HL-60 (cell line): ENCODE results near the gene RAB1A.

ENCODE experiments used
- POLR2AphosphoS5 ChIP-seq: IDR thresholded peaks from 2 replicates; pipeline ENCODE4 v1.6.1; 2012; ENCODE audit warnings: low read depth
- TF ChIP-seq, protein P1 (sequence below): IDR thresholded peaks from one replicate; pipeline ENCODE4 v1.5.1; 2011; ENCODE audit warnings: low read length, control low read depth, inconsistent platforms; ENCODE audit not compliant: insufficient read depth
- TF ChIP-seq, protein P2 (sequence below): IDR thresholded peaks from 2 replicates; pipeline ENCODE4 v1.6.1; 2012; ENCODE audit warnings: low read depth; ENCODE audit not compliant: insufficient replicate concordance

DNA sequence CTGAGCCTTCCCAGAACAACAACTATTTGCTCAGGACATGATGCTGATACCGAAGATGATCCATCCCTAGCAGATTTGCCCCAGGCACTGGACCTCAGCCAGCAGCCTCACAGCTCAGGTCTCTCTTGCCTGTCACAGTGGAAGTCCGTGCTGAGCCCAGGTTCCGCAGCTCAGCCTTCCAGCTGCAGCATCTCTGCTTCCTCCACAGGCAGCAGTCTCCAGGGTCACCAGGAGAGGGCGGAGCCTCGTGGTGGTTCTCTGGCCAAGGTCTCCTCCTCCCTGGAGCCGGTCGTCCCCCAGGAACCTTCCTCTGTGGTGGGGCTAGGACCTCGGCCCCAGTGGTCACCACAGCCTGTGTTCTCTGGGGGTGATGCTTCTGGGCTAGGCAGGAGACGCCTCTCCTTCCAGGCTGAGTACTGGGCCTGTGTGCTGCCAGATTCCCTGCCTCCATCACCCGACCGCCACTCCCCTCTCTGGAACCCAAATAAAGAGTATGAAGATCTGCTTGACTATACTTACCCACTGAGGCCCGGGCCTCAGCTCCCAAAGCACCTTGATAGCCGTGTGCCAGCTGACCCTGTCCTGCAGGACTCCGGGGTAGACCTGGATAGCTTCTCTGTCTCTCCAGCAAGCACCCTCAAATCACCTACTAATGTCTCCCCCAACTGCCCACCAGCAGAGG lies 58.3 kb downstream of the RAB1A start:
- TF ChIP-seq, protein P1, sequence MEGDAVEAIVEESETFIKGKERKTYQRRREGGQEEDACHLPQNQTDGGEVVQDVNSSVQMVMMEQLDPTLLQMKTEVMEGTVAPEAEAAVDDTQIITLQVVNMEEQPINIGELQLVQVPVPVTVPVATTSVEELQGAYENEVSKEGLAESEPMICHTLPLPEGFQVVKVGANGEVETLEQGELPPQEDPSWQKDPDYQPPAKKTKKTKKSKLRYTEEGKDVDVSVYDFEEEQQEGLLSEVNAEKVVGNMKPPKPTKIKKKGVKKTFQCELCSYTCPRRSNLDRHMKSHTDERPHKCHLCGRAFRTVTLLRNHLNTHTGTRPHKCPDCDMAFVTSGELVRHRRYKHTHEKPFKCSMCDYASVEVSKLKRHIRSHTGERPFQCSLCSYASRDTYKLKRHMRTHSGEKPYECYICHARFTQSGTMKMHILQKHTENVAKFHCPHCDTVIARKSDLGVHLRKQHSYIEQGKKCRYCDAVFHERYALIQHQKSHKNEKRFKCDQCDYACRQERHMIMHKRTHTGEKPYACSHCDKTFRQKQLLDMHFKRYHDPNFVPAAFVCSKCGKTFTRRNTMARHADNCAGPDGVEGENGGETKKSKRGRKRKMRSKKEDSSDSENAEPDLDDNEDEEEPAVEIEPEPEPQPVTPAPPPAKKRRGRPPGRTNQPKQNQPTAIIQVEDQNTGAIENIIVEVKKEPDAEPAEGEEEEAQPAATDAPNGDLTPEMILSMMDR = no peak
- TF ChIP-seq POLR2AphosphoS5 = no peak
- TF ChIP-seq, protein P2, sequence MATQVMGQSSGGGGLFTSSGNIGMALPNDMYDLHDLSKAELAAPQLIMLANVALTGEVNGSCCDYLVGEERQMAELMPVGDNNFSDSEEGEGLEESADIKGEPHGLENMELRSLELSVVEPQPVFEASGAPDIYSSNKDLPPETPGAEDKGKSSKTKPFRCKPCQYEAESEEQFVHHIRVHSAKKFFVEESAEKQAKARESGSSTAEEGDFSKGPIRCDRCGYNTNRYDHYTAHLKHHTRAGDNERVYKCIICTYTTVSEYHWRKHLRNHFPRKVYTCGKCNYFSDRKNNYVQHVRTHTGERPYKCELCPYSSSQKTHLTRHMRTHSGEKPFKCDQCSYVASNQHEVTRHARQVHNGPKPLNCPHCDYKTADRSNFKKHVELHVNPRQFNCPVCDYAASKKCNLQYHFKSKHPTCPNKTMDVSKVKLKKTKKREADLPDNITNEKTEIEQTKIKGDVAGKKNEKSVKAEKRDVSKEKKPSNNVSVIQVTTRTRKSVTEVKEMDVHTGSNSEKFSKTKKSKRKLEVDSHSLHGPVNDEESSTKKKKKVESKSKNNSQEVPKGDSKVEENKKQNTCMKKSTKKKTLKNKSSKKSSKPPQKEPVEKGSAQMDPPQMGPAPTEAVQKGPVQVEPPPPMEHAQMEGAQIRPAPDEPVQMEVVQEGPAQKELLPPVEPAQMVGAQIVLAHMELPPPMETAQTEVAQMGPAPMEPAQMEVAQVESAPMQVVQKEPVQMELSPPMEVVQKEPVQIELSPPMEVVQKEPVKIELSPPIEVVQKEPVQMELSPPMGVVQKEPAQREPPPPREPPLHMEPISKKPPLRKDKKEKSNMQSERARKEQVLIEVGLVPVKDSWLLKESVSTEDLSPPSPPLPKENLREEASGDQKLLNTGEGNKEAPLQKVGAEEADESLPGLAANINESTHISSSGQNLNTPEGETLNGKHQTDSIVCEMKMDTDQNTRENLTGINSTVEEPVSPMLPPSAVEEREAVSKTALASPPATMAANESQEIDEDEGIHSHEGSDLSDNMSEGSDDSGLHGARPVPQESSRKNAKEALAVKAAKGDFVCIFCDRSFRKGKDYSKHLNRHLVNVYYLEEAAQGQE = no peak
